DMS 273 (cell line): Measurements from ENCODE around the gene JMJD4.
"Not testable (repeated sequence)": the region's sequence is repeated elsewhere in the genome, so short reads cannot be mapped to it uniquely, and the experiment has no call there.

Experiments
- DNase-seq: peaks from one replicate; lab custom pipeline; 2025; ENCODE audit not compliant: unreplicated experiment; lab: John Stamatoyannopoulos, UW

The JMJD4 gene

DNA sequence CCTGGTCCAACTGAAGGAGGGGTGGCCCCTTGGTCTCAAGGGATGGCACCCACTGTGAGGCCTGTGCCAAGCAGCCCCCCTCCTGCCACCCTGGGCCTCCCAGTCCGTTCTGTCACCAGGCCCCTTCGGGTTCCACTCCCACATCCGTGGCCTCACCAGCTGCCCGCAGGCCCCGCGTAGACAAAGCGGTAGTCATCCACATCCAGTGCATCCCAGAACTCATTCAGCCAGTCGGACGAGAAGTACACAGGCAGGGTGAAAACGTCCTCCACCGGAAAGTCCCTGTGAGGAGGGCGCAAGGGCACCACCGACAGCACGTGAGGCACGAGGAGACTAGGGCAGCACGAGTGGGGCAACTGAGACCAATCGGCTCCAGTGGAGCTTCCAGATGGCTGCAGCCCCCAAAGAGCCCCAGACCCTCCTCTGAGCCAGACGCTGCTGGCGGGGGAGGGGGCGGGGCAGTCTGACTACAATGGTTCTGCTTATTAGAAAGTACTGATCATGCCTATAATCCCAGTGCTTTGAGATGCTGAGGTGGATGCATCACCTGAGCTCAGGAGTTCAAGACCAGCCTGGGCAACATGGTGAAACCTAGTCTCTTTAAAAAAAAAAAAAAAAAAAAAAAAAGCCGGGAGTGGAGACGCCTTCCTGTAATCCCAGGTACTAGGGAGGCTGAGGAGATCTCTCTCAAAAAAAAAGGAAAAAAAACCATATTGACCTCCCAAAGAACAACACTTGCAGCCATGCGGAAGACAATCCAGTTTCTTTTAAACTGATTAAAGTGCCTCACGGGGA, 1.2 kb downstream of the JMJD4 start:
- DNase-seq = no peak

GRCh38 chr1:227733309-227733705, 1.8 kb downstream of the JMJD4 start:
- no peak for DNase-seq

- DNase-seq = no peak
Observed at GRCh38 chr1:227732586-227733308, 2.4 kb downstream of the JMJD4 start.

GRCh38 chr1:227731696-227732585, 3.2 kb downstream of the JMJD4 start:
- peak; percentile 49 for DNase-seq

DNA sequence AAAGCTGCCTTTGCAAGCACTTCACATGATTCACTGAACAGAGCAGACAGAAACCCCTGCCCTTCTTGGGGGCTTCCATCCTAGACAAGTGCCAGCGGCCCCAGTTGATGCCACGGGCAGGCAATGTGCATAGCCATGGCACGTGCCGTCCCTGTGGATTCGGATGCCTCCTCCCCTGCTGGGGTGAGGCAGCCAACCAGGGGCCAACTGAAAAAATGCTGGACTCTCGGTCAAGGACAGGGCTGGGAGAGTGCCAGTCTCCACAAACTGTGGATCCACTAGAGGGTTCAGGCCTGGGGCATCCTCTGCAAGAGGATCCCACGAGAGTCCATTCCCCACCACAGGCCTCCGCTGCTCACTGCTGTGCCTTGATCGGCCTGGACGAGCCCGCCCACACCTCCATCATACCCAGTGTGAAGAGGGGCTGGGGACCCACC, 3.8 kb downstream of the JMJD4 start:
- no peak for DNase-seq

- DNase-seq = peak; percentile 40
Observed at GRCh38 chr1:227730630-227731151, 4.4 kb downstream of the JMJD4 start.

DNA sequence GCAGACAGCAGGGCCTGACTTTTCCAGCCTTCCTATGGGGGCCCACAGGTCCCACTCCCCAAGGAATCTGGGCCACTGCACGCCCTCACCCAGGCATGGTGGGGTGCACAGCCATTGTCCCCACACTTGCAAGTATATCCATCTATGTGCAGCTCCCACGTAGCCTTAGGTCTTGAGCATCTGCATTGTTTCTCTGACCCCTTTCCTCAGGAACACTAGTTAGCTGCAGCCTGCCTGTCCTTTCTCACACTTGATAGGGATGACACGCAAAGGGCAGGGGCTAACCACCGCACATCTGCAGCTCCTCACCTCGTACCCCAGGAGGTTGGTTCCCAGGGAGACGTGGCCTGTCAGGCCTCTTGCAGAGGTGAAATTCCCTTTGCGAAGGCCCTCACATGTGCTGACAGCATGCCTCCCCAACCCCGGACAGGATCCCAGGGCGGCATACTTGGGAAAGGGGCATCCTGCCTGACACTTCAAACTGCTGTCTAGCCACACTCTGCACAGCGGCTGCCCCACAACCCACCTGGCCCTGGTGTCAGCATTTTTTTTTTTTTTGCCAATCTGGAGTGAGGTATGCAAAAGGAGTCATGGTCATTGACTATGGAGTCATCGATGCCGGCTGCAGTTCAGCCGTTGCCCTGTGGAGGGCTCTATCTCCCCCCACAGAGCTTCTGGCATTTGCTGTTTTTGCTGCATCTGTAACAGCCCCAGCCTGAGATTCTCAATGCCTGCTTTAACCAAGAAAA, 5.0 kb downstream of the JMJD4 start:
- peak; percentile 83 for DNase-seq

DNA sequence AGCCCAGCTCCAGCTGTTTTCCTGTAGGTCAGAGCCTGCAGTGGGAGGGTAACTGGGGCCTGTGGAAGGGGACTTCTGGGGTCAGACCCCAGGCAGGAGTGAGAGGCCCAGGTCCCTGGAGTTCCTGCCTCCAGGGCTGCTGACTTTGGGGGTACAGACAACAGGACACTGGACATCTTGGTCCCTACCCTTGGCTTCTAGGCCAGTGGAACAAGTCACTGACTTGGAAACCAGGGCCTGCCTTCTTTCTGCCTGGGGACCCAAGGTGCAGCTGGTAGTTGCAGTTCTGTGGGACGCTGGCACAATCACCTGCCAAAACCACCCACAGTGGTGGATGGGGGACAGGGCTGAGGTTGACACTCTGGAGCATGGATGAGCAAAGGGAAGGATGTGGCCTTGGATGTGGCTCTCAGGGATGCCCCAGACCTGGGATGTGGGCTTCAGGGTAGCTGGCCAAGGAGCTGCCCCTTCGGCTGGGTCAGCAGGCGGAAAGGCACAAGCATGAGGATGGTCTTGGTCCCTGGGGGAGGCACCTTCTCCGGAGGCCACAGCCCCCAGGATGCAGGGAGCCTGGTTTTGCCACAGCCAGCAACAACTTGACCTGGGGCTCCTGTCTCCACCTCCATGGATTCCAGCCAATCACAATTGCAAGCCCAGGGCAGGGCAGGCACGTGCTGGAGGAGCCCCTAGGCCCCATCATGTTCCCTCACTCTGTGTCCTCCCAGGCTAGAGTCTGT, 5.8 kb downstream of the JMJD4 start:
- peak; percentile 53 for DNase-seq

DNA sequence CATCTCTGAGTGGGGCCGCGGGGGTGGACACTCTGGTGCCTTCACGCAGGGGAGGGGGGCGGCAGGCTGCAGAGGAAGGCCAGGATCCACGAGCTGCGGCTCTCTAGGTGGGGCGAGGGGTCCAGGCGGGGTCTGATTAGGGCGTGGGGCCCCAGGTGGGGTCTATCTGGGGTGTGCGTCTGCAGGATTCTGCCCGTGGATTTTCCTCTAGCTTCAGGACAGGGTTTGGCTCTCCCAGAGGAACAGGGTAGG, 6.3 kb downstream of the JMJD4 start:
- DNase-seq = no peak

GRCh38 chr1:227728059-227728891, 6.8 kb downstream of the JMJD4 start:
- peak; percentile 90 for DNase-seq

- peak; percentile 14 for DNase-seq
Observed at GRCh38 chr1:227726924-227727599, 8.0 kb downstream of the JMJD4 start.

DNA sequence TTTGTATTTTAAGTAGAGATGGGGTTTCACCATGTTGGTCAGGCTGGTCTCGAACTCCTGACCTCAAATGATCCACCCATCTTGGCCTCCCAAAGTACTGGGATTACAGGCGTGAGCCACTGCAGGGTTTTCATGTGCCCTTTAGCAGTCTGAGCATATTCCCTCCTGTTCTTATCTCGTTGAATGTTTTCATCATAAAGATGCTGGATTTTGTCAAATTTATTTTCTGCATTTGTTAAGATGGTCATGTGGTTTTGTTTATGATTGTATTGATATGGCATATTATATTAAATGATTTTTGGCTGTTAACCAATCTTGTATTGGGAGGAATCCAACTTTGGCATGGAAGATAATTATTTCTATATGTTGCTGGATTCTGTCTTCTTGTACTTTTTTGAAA, 8.8 kb downstream of the JMJD4 start:
- no peak for DNase-seq

- peak; percentile 76 for DNase-seq
Observed at GRCh38 chr1:227725046-227725445, 10.1 kb downstream of the JMJD4 start.

DNA sequence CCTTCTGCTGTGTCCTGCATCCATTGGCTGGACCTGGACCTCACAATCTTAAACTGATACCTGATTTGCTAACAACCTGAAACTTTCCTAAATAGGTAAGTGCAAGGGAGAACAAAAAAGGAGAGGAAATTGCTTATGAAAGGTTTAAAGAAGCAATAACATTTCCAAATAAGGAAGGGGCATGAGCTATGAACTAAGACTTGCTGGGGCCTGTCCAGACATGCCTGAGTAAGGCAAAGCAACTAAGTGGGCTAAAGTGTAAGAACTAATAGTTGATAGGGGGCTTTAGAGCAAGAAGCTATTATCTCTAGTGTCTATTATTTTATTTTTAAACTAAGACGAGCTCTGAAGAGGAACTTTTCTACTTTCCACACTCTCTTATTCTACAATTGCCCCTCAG, 11.6 kb downstream of the JMJD4 start:
- no peak for DNase-seq

DNA sequence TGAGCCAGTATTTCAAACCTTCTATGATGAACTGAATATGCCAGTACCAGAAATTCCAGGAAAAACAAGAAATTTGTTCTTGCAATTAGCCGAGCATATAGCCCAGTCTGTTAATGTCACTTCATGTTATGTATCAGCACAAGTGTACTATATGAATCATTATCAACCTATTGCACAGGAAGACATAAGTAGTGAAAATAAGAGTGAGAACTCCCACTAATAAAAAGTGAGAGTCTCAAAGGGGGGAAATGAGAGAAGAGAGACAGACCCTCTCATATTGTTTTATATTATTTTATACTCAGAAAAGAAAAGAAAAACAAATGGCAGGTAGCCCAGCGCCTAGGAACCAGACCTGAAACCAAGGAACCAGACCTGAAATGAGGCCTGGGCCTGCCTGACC, 16.2 kb downstream of the JMJD4 start:
- no peak for DNase-seq

DNA sequence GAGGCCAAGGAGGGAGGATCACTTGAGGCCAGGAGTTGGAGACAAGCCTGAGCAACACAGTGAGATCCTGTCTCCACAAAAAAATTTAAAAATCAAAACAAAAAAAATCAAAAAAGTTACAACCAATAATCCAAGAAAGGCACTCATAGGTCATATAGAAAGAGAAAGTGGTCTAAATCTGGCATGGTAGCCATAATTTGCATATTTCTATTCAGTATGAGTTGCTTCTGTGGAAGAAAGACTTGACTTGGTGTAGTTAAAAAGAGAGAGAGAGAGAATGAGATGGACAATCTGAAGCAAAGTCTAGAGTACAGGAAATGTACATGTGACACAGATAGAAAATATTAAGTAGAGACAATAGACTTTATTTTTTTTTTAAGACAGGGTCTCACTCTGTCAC, 22.5 kb downstream of the JMJD4 start:
- DNase-seq = no peak

- DNase-seq = not testable (repeated sequence)
Observed at GRCh38 chr1:227710474-227710873, 24.6 kb downstream of the JMJD4 start.

DNA sequence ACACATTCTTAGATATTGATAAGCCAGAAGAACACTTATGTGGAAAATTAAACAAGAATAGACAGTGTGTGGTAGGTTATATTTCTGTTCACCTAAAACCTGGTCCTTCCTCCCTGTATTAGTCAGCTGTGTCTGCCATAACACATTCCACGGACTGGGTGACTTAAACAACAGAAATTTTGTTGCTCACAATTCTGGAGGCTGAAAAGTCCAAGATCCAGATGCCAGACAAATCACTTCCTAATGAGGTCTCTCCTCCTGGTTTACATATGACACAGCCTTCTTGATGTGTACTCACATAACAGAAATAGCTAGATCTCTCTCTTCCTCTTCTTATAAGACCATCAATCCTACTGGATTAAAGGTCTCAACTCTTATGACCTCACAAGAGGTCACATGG, 25.7 kb downstream of the JMJD4 start:
- no peak for DNase-seq

GRCh38 chr1:227707846-227708245, 27.3 kb downstream of the JMJD4 start:
- DNase-seq = no peak
